Erythroblast (primary cell): Measurements from ENCODE around the gene RIOX2.
A peak's percentile ranks its signal among the peaks of the same experiment; 100 is the strongest.
"Not testable (repeated sequence)": the region's sequence is repeated elsewhere in the genome, so short reads cannot be mapped to it uniquely, and the experiment has no call there.

Source experiments
- DNase-seq, 2 experiments: peaks; one replicate each; lab custom pipeline; 2025; lab: John Stamatoyannopoulos, UW
- GATA1 ChIP-seq: IDR thresholded peaks from 2 replicates; pipeline ENCODE4 v1.6.1; 2011; ENCODE audit warnings: low read depth, mild to moderate bottlenecking, control low read depth, low read length, moderate library complexity
- POLR2A ChIP-seq: IDR thresholded peaks from 2 replicates; pipeline ENCODE4 v1.6.1; 2011; ENCODE audit warnings: mild to moderate bottlenecking, low read length

Gene RIOX2

GRCh38 chr3:97971679-97972567 is at the start of gene RIOX2:
Gene RIOX2 (minus strand): TSS chr3:97972431. CDS start chr3:97967593, 4,838 bp downstream.
- DNase-seq: peak; percentile 67 to 78
- TF ChIP-seq POLR2A (no peak), GATA1 (no peak)

DNA sequence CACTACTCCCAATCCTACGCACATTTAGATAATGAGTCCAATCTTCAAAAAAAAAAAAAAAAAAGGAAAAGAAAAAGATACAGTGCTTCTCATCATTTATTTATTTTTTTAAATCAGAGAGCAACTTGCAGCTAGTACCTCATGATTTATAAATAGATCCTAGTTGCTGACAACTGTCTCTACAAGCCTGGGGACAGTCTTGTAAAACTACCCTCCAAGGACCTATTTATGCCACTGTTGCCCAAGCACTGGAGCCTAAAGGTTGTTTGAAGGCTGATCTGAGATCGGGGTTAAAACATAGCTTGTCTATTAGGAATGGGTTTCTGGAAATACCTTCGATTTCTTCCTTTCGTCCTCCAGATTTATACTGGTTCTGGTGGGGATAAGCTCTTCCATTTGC is 48.2 kb upstream of the RIOX2 start:
- DNase-seq: no peak
- TF ChIP-seq GATA1 (no peak), POLR2A (no peak)

DNA sequence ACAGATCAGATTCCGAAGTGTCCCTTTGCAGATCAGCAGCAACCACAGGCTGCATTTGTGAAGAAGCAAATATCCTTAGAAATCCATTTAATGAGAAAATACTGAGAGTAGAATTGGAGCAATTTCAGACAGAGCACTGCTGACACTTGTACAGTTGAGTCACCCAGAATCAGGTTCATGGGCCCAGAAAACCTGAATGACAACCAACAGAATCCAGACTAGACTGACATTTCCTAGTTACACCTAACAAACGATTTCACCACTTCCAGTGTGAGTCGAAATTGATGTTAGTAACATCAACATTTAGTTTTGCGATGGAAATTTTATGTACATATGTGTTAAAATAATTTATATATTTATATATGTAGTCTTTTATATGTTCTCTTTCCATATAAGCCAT is 46.1 kb upstream of the RIOX2 start:
- DNase-seq: no peak
- TF ChIP-seq GATA1 (no peak), POLR2A (no peak)

- no peak for DNase-seq
- no peak for TF ChIP-seq GATA1
- TF ChIP-seq POLR2A: no peak
Measured at GRCh38 chr3:98014268-98014585, 42.0 kb upstream of the RIOX2 start.

DNA sequence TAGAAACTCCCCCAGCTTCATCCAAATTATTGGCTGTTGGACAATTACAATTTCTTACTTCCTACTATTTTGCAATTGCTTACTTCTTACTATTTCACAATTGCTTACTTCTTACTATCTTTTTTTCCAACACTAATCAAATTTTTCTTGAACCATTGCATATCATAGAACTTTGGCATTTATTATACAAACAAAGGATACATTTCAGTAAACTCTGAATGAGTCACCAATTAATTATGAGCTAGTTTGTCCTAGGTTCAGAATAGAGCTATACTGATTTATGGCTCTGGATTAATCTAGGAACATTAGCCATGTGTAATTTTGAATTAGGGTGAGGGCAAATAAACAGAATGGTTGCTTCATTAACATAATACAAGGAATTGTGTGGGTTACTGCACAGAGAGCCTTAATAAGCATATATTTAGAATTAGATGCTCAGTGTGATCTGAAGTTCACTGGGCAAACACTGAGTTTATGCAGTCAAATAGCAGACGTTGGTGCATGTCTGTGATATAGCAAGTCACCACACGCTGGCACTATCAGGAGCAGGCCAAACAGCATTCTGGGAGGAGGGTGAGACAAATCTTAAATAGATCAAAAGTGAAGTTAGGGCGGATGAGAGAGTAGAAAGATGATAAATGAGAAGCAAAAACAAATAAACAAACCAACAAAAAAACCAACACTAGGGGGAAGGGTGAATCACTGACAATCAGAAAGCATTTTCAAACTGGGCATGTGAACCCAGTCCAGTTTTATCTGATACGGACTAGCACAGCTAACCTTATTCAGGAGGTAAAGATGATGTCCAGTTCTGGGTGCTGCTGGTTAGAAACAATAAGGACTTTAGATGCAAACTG is 41.4 kb upstream of the RIOX2 start:
- no peak for DNase-seq
- TF ChIP-seq POLR2A (no peak), GATA1 (no peak)

DNA sequence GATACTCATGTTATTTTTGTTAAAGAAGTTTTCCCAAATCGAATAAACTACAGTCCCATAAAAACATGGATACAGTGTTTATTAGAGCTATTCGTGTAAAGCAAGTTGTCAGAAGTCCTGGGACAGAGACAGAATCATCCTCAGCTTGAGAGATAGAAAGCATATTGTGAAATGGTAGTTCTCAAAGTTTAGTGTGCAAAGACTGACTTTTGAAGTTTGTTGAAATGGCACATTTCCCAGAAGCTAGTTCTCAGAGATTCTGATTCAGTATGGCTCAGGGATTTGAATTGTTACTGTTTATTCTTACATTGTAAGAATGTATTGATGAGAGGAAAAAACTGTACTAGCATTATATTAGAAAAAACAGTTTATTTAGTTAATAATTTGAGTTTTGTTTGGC is 40.7 kb upstream of the RIOX2 start:
- DNase-seq: no peak

DNA sequence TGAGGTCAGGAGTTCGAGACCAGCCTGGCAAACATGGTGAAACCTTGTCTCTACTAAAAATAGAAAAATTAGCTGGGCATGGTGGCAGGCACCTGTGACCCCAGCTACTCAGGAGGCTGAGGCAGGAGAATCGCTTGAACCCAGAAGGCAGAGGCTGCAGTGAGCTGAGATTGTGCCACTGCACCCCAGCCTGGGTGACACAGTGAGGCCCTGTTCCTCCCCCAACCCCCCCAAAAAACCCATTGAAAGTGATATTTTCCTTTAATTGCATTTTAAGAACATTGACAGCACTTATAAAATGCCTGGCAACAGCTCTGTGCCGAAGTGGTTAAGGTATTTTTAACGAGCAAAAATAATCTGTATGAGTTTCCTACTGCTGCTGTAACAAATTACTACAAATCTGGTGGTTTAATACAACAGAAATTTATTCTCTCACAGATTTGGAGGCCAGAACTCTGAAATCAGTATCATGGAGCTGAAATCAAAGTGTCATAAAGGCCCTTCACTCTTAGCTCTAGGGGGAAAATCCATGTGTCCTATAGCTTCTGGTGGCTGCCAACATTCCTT is 38.7 kb upstream of the RIOX2 start:
- not testable (repeated sequence) for DNase-seq

More for the DNA sequence above, 40.7 kb upstream of the RIOX2 start:
- no peak for TF ChIP-seq POLR2A
- TF ChIP-seq GATA1: no peak

DNA sequence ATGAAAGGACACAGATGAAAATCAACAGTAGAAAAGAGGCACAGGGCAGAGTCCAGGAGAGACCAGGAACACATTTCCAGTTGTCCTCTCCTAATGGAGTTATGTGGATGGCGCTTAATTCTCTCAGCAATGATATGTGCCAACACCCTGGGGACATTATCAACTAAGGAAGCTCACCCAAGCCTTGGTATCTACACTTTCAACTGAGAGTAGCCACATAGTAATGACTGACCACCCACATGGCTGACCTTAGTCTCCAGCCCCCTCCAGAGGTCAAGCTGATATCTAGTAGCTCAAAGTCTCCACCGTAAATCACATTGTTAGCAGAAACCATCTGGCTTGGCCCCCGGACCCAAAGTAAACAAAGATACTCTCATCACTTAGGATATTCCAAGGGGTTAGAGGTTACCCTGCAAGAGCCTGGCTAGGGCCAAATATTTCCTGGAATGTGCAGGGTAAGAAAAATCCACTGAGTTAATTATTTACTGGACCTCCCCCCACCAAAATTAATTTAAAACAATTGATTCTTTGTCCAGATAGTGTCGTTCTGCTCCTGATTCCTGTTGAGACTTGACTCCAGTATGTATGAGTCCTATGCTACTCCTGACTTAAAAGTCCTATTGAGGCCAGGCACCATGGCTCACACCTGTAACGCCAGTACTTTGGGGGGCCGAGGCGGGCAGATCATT is 38.1 kb upstream of the RIOX2 start:
- no peak for TF ChIP-seq POLR2A
- no peak for TF ChIP-seq GATA1
- DNase-seq: no peak

DNA sequence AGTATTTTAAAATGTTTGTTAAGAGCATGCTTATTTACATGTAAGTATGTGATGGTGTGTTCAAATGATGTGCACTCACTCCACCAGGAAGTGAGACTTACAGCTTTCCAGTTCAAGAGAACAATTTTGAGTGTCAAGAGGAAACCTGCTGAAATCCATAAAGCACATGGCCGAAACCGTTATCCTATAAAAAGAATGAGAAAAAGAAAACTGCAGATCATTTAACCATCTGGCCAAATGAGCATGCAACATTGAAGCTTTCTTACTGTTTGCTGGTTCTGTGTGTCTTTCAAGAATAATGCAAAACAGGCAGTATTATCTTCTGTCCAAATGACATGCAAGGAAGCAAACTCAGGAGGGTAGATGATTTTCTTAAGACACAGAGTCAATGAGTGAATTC is 36.6 kb upstream of the RIOX2 start:
- TF ChIP-seq POLR2A (no peak), GATA1 (no peak)
- no peak for DNase-seq

GRCh38 chr3:98005438-98005837 is 33.2 kb upstream of the RIOX2 start:
- TF ChIP-seq POLR2A (no peak), GATA1 (no peak)
- DNase-seq: no peak

GRCh38 chr3:98004721-98005120 is 32.5 kb upstream of the RIOX2 start:
- DNase-seq: no peak
- TF ChIP-seq POLR2A: no peak
- TF ChIP-seq GATA1: no peak

DNA sequence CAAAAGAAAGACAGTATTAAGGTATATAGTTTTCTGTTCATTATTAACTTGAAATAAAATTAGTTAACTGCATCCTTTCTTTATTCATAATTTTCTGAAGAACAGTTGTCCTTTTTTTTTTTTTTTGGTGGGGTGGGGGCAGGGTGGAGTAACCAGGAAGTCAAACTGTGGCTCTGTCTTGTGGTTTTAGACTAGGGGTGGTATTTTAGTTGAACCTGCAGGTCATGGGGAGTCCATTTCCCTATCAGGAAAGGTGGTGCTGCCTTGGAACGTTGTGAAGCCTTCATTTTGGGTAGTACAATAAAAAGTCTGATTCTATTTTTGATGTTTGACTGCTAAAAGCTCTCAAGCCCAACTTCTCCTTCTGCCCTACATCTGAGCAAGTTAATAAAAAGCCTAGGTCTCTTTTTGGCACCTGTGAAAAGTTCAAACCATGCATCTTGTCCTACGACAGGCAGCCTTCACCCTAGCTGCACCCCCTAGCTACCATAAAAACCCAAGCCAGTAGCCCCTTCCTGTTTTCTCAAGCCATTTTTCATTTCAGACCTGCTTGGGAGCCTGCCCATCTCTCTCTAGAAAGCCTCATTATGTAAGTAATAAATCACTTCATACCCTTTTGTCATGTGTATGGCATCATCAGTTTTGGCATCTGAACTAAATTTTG is 31.2 kb upstream of the RIOX2 start:
- TF ChIP-seq GATA1 (no peak), POLR2A (no peak)
- no peak for DNase-seq

DNA sequence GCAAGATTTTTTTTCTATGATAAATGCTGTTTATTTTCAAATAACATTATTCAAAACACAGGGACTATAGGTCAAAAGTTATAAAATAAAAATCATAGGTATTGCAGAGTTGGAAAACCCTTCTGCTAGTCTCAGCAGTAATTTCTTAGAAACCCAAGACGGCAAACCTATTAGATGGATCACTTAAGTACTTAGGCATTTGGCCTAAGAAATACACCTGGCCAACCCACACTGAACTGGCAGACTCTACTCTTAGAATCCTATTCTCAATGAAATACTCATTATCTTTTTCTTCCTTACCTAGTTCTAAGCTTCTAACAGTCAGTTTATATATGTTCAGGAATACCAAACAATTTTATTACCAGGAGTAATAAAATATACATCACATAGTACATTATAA is 30.5 kb upstream of the RIOX2 start:
- no peak for TF ChIP-seq POLR2A
- no peak for DNase-seq
